Measurements from ENCODE around the gene STRIP2.

DNA sequence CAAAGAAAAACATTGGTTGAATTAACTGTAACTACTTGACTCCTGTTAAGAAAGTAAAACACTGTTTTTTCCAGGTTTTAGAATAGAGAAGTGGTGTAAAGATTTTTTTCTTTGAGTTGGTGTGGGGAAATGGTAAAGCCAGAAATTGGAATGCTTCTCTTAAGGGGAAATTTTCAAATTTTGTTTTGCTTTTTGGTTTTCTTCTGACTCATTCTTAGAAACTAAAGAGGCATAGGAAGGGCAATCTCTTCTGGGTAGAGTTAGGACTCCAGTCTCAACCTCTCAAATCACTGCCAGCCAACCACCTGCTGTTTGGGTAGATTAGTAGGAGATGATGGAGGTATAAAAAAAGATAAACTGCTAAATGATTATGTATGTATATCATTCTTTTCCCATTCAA, 47.7 kb upstream of the STRIP2 start:
- TF ChIP-seq CTCF (conservative IDR thresholded peaks at IDR 0.05; ENCODE audit: low read length): no peak
- TF ChIP-seq EZH2phosphoT487 (IDR thresholded peaks at IDR 0.05; ENCODE audit: borderline replicate concordance, low read depth, low read length): no peak

All from OCI-LY7 (cell line).